ENCODE data around the gene UNKL. TPM values are rescaled to one million over a fixed set of nuclear protein-coding genes. Genes with fewer than 3 reads are reported as not detected.
A peak's percentile ranks its signal among the peaks of the same experiment; 100 is the strongest.

The UNKL gene, protein sequence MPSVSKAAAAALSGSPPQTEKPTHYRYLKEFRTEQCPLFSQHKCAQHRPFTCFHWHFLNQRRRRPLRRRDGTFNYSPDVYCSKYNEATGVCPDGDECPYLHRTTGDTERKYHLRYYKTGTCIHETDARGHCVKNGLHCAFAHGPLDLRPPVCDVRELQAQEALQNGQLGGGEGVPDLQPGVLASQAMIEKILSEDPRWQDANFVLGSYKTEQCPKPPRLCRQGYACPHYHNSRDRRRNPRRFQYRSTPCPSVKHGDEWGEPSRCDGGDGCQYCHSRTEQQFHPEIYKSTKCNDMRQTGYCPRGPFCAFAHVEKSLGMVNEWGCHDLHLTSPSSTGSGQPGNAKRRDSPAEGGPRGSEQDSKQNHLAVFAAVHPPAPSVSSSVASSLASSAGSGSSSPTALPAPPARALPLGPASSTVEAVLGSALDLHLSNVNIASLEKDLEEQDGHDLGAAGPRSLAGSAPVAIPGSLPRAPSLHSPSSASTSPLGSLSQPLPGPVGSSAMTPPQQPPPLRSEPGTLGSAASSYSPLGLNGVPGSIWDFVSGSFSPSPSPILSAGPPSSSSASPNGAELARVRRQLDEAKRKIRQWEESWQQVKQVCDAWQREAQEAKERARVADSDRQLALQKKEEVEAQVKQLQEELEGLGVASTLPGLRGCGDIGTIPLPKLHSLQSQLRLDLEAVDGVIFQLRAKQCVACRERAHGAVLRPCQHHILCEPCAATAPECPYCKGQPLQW
- 10 to 100 TPM; 11.2 to 21.4 TPM for total RNA-seq

- H3K27me3 ChIP-seq: no peaks in the 10 kb centered on the region
- peak; percentile 78 to 84 (median 82) for DNase-seq
- intact Hi-C loops (cut with DNase I): no loop called here
- H3K4me3 ChIP-seq: peak within 1 kb of the TSS; percentile 90 to 96
- H3K4me1 ChIP-seq: peaks cover 36% of the 10 kb centered on the region
- WGBS, 2 donors: 0 to 4% methylated on average over 5 to 37 of the region's 72 CpGs
- H3K9me3 ChIP-seq: no peaks in the 10 kb centered on the region
- H3K27ac ChIP-seq: peak within 1 kb of the TSS; percentile 60 to 84 (median 78)
- peak; percentile 81 for ATAC-seq
- H3K36me3 ChIP-seq (replicated peaks in 1 of 2; ENCODE audit: insufficient read depth in 1 of 2, low read depth in 2 of 2): no peaks in the 10 kb centered on the region
- TF ChIP-seq POLR2A (IDR thresholded peaks at IDR 0.05) (no peak), CTCF (IDR thresholded peaks at IDR 0.05) (no peak)
Observed at GRCh38 chr16:1414532-1415260, at the start of gene UNKL. UNKL (minus strand) TSS chr16:1414704; CDS start chr16:1414691, 13 bp downstream.

DNA sequence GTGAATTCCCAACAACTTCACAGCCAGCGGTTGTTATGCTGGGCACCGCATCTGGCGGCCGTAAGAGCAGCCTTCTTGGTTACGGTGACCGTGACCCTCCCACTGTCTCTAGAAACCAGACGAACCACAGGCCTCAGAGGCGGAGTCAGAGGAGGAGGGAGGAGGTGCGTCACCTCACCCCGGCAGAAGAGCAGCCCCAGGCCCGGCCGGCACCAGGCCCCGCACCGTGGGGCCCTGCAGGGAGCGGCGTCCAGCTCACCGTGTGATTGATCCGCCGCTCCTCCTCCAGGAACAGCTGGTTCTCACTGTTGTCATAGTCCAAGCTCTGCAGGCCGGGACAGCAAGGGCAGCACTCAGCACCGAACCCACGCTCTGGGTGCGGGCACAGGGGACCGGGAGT is 46.6 kb upstream of the UNKL start:
- Histone ChIP-seq H3K36me3 (replicated peaks in 1 of 2; ENCODE audit: insufficient read depth in 1 of 2, low read depth in 2 of 2) (peaks cover 0 to 4% of the 10 kb centered on the region in 2 donors), H3K4me3 (no peak overlapping the region), H3K4me1 (no peaks in the 10 kb centered on the region), H3K27ac (no peak overlapping the region), H3K9me3 (no peaks in the 10 kb centered on the region), H3K27me3 (no peaks in the 10 kb centered on the region)
- TF ChIP-seq CTCF (IDR thresholded peaks at IDR 0.05): no peak
- TF ChIP-seq POLR2A (IDR thresholded peaks at IDR 0.05): no peak
- ATAC-seq: no peak
- DNase-seq: no peak
- WGBS, 2 donors: 86 to 93% methylated on average over 11 to 19 of the region's 24 CpGs
- intact Hi-C loops (cut with DNase I): no loop called here

- intact Hi-C loops (cut with DNase I): no loop called here
- Histone ChIP-seq H3K27ac (no peak overlapping the region), H3K36me3 (replicated peaks in 1 of 2; ENCODE audit: insufficient read depth in 1 of 2, low read depth in 2 of 2) (peaks cover 0 to 8% of the 10 kb centered on the region in 2 donors), H3K4me3 (no peak overlapping the region), H3K4me1 (no peaks in the 10 kb centered on the region), H3K9me3 (no peaks in the 10 kb centered on the region), H3K27me3 (no peaks in the 10 kb centered on the region)
- ATAC-seq (no peak), DNase-seq (peak in 1 of 4 donors; percentile 8)
- TF ChIP-seq CTCF (IDR thresholded peaks at IDR 0.05) (no peak), POLR2A (IDR thresholded peaks at IDR 0.05) (no peak)
- 88% methylated on average over 19 of the region's 30 CpGs; no CpG with 5 or more reads in 1 of the 2 donors for WGBS, 2 donors
Observed at GRCh38 chr16:1460602-1461138, 46.2 kb upstream of the UNKL start.

DNA sequence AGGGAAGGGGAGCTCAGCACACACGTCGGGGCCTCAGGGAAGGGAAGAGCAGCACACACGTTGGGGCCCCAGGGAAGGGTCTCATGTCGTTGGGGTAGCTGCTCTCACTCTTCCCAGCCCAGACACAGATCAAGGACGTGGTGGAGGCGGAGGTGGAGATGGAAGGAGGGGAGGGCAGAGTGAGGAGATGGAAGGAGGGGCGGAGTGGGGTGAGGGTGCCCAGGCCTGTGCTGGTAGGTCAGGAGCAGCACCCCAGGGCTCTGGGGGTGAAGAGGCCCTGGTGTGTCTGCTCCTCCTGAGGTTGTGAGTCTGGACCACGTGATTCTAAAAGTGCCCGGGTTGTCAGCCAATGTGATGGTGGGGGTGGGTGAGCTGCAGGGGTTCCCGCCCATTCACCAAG is 45.5 kb upstream of the UNKL start:
- Histone ChIP-seq H3K4me1 (no peaks in the 10 kb centered on the region), H3K9me3 (no peaks in the 10 kb centered on the region), H3K27ac (no peak overlapping the region), H3K27me3 (no peaks in the 10 kb centered on the region), H3K4me3 (no peak overlapping the region), H3K36me3 (replicated peaks in 1 of 2; ENCODE audit: insufficient read depth in 1 of 2, low read depth in 2 of 2) (peaks cover 0 to 13% of the 10 kb centered on the region in 2 donors)
- ATAC-seq (no peak), DNase-seq (no peak)
- TF ChIP-seq POLR2A (IDR thresholded peaks at IDR 0.05) (no peak), CTCF (IDR thresholded peaks at IDR 0.05) (no peak)
- WGBS, 2 donors: 77 to 84% methylated on average over 7 to 9 of the region's 10 CpGs
- intact Hi-C loops (cut with DNase I): no loop called here
